Parathyroid adenoma (tissue), 2 donors: ENCODE measurements around the gene ALPP.
"Not testable (repeated sequence)": the region's sequence is repeated elsewhere in the genome, so short reads cannot be mapped to it uniquely, and the experiment has no call there.

Source experiments
- H2AFZ ChIP-seq: fragments of 300-600 bp; sonication (generic); one replicate; pipeline ENCODE4 v1.7.0; 2017; ENCODE audit warnings: antibody characterized with exemption, mild to moderate bottlenecking
- H3K27ac ChIP-seq: fragments of 300-600 bp; sonication (generic); one replicate; pipeline ENCODE4 v1.7.0; 2017
- H3K27me3 ChIP-seq: fragments of 300-600 bp; sonication (generic); one replicate; pipeline ENCODE4 v1.7.0; 2017; ENCODE audit warnings: low read length; ENCODE audit not compliant: control insufficient read depth, insufficient read depth
- H3K36me3 ChIP-seq: fragments of 300-600 bp; sonication (generic); one replicate; pipeline ENCODE4 v1.7.0; 2017; ENCODE audit warnings: low read length; ENCODE audit not compliant: control insufficient read depth, insufficient read depth
- H3K4me1 ChIP-seq: fragments of 300-600 bp; sonication (generic); one replicate; pipeline ENCODE4 v1.7.0; 2017; ENCODE audit warnings: control low read depth
- H3K4me2 ChIP-seq: fragments of 300-600 bp; sonication (generic); one replicate; pipeline ENCODE4 v1.7.0; 2017; ENCODE audit warnings: low read length
- H3K4me3 ChIP-seq: fragments of 300-600 bp; sonication (generic); one replicate; pipeline ENCODE4 v1.7.0; 2017; ENCODE audit warnings: low read depth, low read length
- H3K79me2 ChIP-seq: fragments of 300-600 bp; sonication (generic); one replicate; pipeline ENCODE4 v1.7.0; 2017; ENCODE audit warnings: control low read depth
- H3K9ac ChIP-seq: fragments of 300-600 bp; sonication (generic); one replicate; pipeline ENCODE4 v1.7.0; 2017; ENCODE audit warnings: mild to moderate bottlenecking
- H3K9me3 ChIP-seq: fragments of 300-600 bp; sonication (generic); one replicate; pipeline ENCODE4 v1.7.0; 2017; ENCODE audit warnings: low read length; ENCODE audit not compliant: control insufficient read depth
- TF ChIP-seq, protein P1 (sequence below): fragments of 300-600 bp; sonication (generic); IDR thresholded peaks from one replicate; pipeline ENCODE4 v1.7.0; 2017; ENCODE audit warnings: antibody characterized with exemption, mild to moderate bottlenecking
- donor health status: primary hyperparathyroidism.

ALPP gene

GRCh38 chr2:232421189-232421785, 42.7 kb downstream of the ALPP start:
- TF ChIP-seq, protein P1, sequence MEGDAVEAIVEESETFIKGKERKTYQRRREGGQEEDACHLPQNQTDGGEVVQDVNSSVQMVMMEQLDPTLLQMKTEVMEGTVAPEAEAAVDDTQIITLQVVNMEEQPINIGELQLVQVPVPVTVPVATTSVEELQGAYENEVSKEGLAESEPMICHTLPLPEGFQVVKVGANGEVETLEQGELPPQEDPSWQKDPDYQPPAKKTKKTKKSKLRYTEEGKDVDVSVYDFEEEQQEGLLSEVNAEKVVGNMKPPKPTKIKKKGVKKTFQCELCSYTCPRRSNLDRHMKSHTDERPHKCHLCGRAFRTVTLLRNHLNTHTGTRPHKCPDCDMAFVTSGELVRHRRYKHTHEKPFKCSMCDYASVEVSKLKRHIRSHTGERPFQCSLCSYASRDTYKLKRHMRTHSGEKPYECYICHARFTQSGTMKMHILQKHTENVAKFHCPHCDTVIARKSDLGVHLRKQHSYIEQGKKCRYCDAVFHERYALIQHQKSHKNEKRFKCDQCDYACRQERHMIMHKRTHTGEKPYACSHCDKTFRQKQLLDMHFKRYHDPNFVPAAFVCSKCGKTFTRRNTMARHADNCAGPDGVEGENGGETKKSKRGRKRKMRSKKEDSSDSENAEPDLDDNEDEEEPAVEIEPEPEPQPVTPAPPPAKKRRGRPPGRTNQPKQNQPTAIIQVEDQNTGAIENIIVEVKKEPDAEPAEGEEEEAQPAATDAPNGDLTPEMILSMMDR: no peak
- no peak overlapping the region for H3K9ac ChIP-seq
- peak overlapping the region; percentile 13 for H3K27ac ChIP-seq
- peaks cover 11% of the 10 kb centered on the region for H3K4me1 ChIP-seq
- H3K27me3 ChIP-seq: no peaks in the 10 kb centered on the region
- peak overlapping the region; percentile 93 for H3K4me2 ChIP-seq
- H3K36me3 ChIP-seq: no peaks in the 10 kb centered on the region
- no peaks in the 10 kb centered on the region for H3K9me3 ChIP-seq
- H3K79me2 ChIP-seq: no peaks in the 10 kb centered on the region
- H2AFZ ChIP-seq: peak overlapping the region; percentile 94
- H3K4me3 ChIP-seq: peak overlapping the region; percentile 47

DNA sequence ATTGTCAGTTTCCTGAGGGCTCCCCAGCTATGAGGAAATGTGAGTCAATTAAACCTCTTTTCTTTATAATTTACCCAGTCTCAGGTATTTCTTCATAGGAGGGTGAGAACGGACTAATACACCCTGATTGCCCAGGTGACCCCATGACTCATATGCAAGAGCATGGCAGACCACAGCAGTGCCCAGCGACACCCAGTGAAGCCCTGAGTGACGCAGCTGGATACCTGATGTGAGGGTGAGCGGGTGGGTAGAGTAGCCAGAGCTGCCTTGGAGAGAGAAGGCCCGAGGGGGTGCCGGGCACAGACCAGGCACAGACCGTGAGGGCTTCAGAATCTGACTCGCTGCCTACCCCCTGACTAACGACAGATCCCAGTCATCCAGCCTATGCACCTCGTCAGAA, 43.5 kb downstream of the ALPP start:
- TF ChIP-seq, protein P1: no peak
- Histone ChIP-seq H3K9ac (no peak overlapping the region), H3K4me2 (no peak overlapping the region), H3K9me3 (no peaks in the 10 kb centered on the region), H2AFZ (no peak overlapping the region), H3K4me1 (peaks cover 11% of the 10 kb centered on the region), H3K36me3 (no peaks in the 10 kb centered on the region), H3K4me3 (no peak overlapping the region), H3K79me2 (no peaks in the 10 kb centered on the region), H3K27me3 (no peaks in the 10 kb centered on the region), H3K27ac (no peak overlapping the region)

DNA sequence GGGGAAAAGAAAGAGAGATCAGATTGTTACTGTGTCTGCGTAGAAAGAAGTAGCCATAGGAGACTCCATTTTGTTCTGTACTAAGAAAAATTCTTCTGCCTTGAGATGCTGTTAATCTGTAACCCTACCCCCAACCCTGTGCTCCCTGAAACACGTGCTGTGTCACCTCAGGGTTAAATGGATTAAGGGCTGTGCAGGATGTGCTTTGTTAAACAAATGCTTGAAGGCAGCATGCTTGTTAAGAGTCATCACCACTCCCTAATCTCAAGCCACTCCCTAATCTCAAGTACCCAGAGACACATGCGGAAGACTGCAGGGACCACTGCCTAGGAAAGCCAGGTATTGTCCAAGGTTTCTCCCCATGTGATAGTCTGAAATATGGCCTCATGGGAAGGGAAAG, 44.4 kb downstream of the ALPP start:
- H3K9me3 ChIP-seq, H3K36me3 ChIP-seq, H3K4me3 ChIP-seq, H3K27ac ChIP-seq, H3K79me2 ChIP-seq, H3K9ac ChIP-seq, H3K4me2 ChIP-seq, H3K27me3 ChIP-seq, H2AFZ ChIP-seq: not testable (repeated sequence)
- H3K4me1 ChIP-seq: peaks cover 11% of the 10 kb centered on the region

- H3K27me3 ChIP-seq, H2AFZ ChIP-seq: not testable (repeated sequence)
Measured at GRCh38 chr2:232423407-232423806, 44.9 kb downstream of the ALPP start.

DNA sequence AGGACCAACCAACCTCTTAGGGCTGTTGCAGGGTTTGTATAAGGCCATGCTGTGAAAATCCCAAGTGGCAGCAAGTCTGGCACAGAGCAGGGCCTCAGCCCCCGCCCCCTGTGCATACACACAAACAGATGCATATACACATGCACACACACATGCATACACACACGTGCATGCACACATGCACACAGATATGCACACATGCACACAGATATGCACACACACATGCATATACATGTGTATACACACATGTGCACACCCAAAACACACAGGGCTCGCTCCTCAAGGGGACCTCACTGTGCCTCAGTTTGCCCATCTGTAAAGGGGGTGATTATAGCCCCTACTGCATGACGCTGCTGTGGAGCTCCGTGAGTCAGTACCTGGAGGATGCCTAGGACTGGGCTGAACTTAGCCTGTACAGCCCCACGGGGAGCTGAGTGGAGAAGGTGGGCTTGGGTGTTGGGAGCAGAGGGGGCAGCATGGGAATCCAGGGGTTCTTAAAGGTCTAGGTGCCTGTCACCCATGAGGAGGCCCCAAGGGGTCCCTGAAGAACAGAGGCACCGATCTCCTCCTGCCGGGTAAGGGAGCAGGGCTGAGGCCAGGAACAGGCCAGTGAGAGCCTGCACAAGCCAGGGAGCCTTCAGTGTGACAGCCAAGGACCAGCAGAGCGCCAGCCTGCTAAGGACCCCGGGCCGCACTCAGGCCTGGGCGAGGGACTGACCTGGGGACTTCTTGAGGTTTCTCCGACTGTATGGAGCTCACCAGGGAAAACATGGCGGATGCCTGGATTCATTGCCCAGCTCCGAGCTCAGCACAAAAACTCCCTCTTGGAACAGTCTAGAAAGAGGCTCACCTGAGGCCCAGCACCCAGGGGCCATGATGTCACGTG, 53.4 kb downstream of the ALPP start:
- no peaks in the 10 kb centered on the region for H3K27me3 ChIP-seq
- no peaks in the 10 kb centered on the region for H3K79me2 ChIP-seq
- TF ChIP-seq, protein P1: no peak
- no peak overlapping the region for H3K4me3 ChIP-seq
- no peak overlapping the region for H2AFZ ChIP-seq
- no peak overlapping the region for H3K4me2 ChIP-seq
- H3K9ac ChIP-seq: no peak overlapping the region
- no peaks in the 10 kb centered on the region for H3K9me3 ChIP-seq
- no peak overlapping the region for H3K27ac ChIP-seq
- H3K4me1 ChIP-seq: no peaks in the 10 kb centered on the region
- no peaks in the 10 kb centered on the region for H3K36me3 ChIP-seq

More at GRCh38 chr2:232423407-232423806, 44.9 kb downstream of the ALPP start:
- not testable (repeated sequence) for H3K27ac ChIP-seq, H3K4me2 ChIP-seq, H3K79me2 ChIP-seq, H3K9ac ChIP-seq, H3K36me3 ChIP-seq, H3K9me3 ChIP-seq, H3K4me3 ChIP-seq
- H3K4me1 ChIP-seq: peaks cover 11% of the 10 kb centered on the region
